Thyroid gland (tissue), 4 donors: ENCODE data around the gene RNASE12. TPM values are rescaled to one million over a fixed set of nuclear protein-coding genes. Genes with fewer than 3 reads are reported as not detected.
"Not testable (repeated sequence)": the region's sequence is repeated elsewhere in the genome, so short reads cannot be mapped to it uniquely, and the experiment has no call there.

Experiments
- DNase-seq, 2 donors: peaks; one replicate each; pipeline ENCODE4 v3.0.0-alpha.2; 2019
- H3K27ac ChIP-seq, 3 donors: fragments of 200-600 bp; sonication (generic); 1 replicate in 2 of 3; 2 replicates in 1 of 3; pipeline ENCODE4 v1.5.1; 2016 to 2019; ENCODE audit warnings: mild to moderate bottlenecking in 1 of 3, moderate library complexity in 1 of 3
- H3K27me3 ChIP-seq: fragments of 200-600 bp; sonication (generic); one replicate; pipeline ENCODE4 v1.5.1; 2019
- H3K36me3 ChIP-seq, 2 donors: fragments of 200-600 bp; sonication (generic); one replicate each; pipeline ENCODE4 v1.5.1; 2016 to 2019
- H3K4me1 ChIP-seq, 2 donors: fragments of 200-600 bp; sonication (generic); one replicate each; pipeline ENCODE4 v1.5.1; 2017 to 2019
- H3K4me3 ChIP-seq, 3 donors: fragments of 200-600 bp; sonication (generic); replicated peaks in 1 of 3; 1 replicate in 2 of 3; 2 replicates in 1 of 3; pipeline ENCODE4 v1.5.1; 2016; ENCODE audit warnings: mild to moderate bottlenecking in 1 of 3
- H3K9me3 ChIP-seq: fragments of 200-600 bp; sonication (generic); one replicate; pipeline ENCODE4 v1.5.1; 2017
- CTCF ChIP-seq, 6 experiments: fragments of 200-600 bp in 3 of 6; fragments of 450-650 bp in 3 of 6; sonication (generic) in 3 of 6; IDR thresholded peaks; one replicate each; pipeline ENCODE4 v1.5.1; 2016 to 2019; ENCODE audit warnings: antibody characterized with exemption in 6 of 6, mild to moderate bottlenecking in 2 of 6, inconsistent platforms in 1 of 6, moderate library complexity in 1 of 6
- POLR2A ChIP-seq, 2 donors: fragments of 450-650 bp; IDR thresholded peaks; one replicate each; pipeline ENCODE4 v1.6.1; 2017; ENCODE audit warnings: antibody characterized with exemption in 2 of 2, mild to moderate bottlenecking in 2 of 2, moderate library complexity in 1 of 2
- WGBS, 2 donors: methylation state at CpG; one replicate each; pipeline ENCODE4 v1.1.5; 2017; 5-methylcytosine and 5-hydroxymethylcytosine counted together
- intact Hi-C: fragments of 100-400 bp; cut with DNase I; formaldehyde crosslinking; loops from one replicate; pipeline ENCODE4 v1.15.1; 2023
- total RNA-seq, 4 donors: library from RNA; depleted of rRNA; stranded (reverse); fragments of >200 nt; gene quantifications; one replicate each; pipeline ENCODE4 v1.2.3, GENCODE V29; 2016

Gene RNASE12
- total RNA-seq, 4 donors from 2014 or later, result not detected

- H3K4me3 ChIP-seq, result no peak overlapping the region
- intact Hi-C loops, result no loop called here
- no peaks in the 10 kb centered on the region for H3K9me3 ChIP-seq
- H3K27me3 ChIP-seq, result no peaks in the 10 kb centered on the region
- DNase-seq, result no peak
- TF ChIP-seq CTCF (IDR thresholded peaks at IDR 0.05) (no peak), POLR2A (IDR thresholded peaks at IDR 0.05) (no peak)
- H3K36me3 ChIP-seq, result no peaks in the 10 kb centered on the region
- H3K4me1 ChIP-seq, result no peaks in the 10 kb centered on the region
- H3K27ac ChIP-seq, result no peak overlapping the region
These were observed 8.0 kb downstream of the RNASE12 start for GRCh38 chr14:20583142-20583541.

- no peak for TF ChIP-seq CTCF (IDR thresholded peaks at IDR 0.05)
- no peak for TF ChIP-seq POLR2A (IDR thresholded peaks at IDR 0.05)
- WGBS, 2 donors, result 91 to 92% methylated on average over 4 of the region's 4 CpGs
These were observed 10.9 kb downstream of the RNASE12 start for GRCh38 chr14:20580242-20580641.

GRCh38 chr14:20578784-20579502, 12.2 kb downstream of the RNASE12 start:
- 79% methylated on average over 14 of the region's 14 CpGs for WGBS, 2 donors
- TF ChIP-seq POLR2A (IDR thresholded peaks at IDR 0.05) (no peak), CTCF (IDR thresholded peaks at IDR 0.05) (no peak)
- H3K4me3 ChIP-seq, result no peak overlapping the region
- DNase-seq, result no peak
- no peaks in the 10 kb centered on the region for H3K4me1 ChIP-seq
- no peaks in the 10 kb centered on the region for H3K36me3 ChIP-seq
- H3K27me3 ChIP-seq, result no peaks in the 10 kb centered on the region
- no peaks in the 10 kb centered on the region for H3K9me3 ChIP-seq
- H3K27ac ChIP-seq, result no peak overlapping the region
- intact Hi-C loops, result no loop called here

More at GRCh38 chr14:20580242-20580641, 10.9 kb downstream of the RNASE12 start:
- Histone ChIP-seq H3K36me3 (no peaks in the 10 kb centered on the region), H3K4me3 (no peak overlapping the region), H3K4me1 (no peaks in the 10 kb centered on the region), H3K27ac (no peak overlapping the region), H3K27me3 (no peaks in the 10 kb centered on the region), H3K9me3 (no peaks in the 10 kb centered on the region)
- intact Hi-C loops, result no loop called here
- DNase-seq, result no peak

- H3K27me3 ChIP-seq, result no peaks in the 10 kb centered on the region
- no peaks in the 10 kb centered on the region for H3K36me3 ChIP-seq
- no peak overlapping the region for H3K4me3 ChIP-seq
- TF ChIP-seq CTCF (IDR thresholded peaks at IDR 0.05) (no peak), POLR2A (IDR thresholded peaks at IDR 0.05) (no peak)
- no peaks in the 10 kb centered on the region for H3K4me1 ChIP-seq
- H3K9me3 ChIP-seq, result no peaks in the 10 kb centered on the region
- H3K27ac ChIP-seq, result no peak overlapping the region
- WGBS, 2 donors, result 42 to 79% methylated on average over 3 of the region's 3 CpGs
- no peak for DNase-seq
- intact Hi-C loops, result no loop called here
These were observed 12.9 kb downstream of the RNASE12 start for GRCh38 chr14:20578325-20578724.

GRCh38 chr14:20572382-20572990, 18.7 kb downstream of the RNASE12 start:
- H3K4me3 ChIP-seq, H3K36me3 ChIP-seq, H3K27ac ChIP-seq, DNase-seq, intact Hi-C loops, H3K4me1 ChIP-seq, H3K9me3 ChIP-seq, H3K27me3 ChIP-seq: not testable (repeated sequence)
- WGBS, 2 donors, result 49 to 50% methylated on average over 4 of the region's 4 CpGs

- H3K27me3 ChIP-seq, H3K36me3 ChIP-seq, H3K4me1 ChIP-seq, DNase-seq, intact Hi-C loops, H3K9me3 ChIP-seq, H3K27ac ChIP-seq, H3K4me3 ChIP-seq: not testable (repeated sequence)
- WGBS, 2 donors, result 50 to 100% methylated on average over 1 of the region's 1 CpG
These were observed 20.5 kb downstream of the RNASE12 start for GRCh38 chr14:20570720-20571119.

- H3K36me3 ChIP-seq, intact Hi-C loops, DNase-seq, H3K4me3 ChIP-seq, H3K27me3 ChIP-seq, H3K4me1 ChIP-seq, H3K27ac ChIP-seq, H3K9me3 ChIP-seq: not testable (repeated sequence)
- 87 to 96% methylated on average over 2 of the region's 2 CpGs for WGBS, 2 donors
These were observed 21.3 kb downstream of the RNASE12 start for GRCh38 chr14:20569865-20570264.
